ENCODE measurements around the gene CDCA7L.
"Not testable (repeated sequence)": the region's sequence is repeated elsewhere in the genome, so short reads cannot be mapped to it uniquely, and the experiment has no call there.

CDCA7L gene

DNA sequence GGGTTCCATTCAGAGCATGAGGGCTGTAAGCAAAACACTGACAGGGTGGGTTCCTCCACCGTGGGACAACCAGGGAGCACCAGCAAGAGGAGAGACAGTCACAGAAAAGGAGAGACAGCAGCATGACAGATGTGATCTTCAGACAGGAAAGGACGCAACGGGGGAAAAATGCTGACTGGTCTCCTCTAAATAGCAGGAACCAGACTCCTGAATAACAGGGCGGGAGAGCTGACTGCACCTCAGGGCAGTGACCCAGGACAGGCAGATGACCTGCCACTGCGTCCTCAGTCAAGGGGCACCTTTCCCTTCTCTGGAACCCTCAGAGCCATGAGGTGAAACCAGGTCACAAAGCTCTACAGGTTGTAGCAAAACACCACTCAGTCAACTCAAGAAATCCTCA is 37.0 kb downstream of the CDCA7L start:
- peaks cover 19% of the 10 kb centered on the region for H3K36me3 Mint-ChIP-seq (ENCODE audit: low read depth)

DNA sequence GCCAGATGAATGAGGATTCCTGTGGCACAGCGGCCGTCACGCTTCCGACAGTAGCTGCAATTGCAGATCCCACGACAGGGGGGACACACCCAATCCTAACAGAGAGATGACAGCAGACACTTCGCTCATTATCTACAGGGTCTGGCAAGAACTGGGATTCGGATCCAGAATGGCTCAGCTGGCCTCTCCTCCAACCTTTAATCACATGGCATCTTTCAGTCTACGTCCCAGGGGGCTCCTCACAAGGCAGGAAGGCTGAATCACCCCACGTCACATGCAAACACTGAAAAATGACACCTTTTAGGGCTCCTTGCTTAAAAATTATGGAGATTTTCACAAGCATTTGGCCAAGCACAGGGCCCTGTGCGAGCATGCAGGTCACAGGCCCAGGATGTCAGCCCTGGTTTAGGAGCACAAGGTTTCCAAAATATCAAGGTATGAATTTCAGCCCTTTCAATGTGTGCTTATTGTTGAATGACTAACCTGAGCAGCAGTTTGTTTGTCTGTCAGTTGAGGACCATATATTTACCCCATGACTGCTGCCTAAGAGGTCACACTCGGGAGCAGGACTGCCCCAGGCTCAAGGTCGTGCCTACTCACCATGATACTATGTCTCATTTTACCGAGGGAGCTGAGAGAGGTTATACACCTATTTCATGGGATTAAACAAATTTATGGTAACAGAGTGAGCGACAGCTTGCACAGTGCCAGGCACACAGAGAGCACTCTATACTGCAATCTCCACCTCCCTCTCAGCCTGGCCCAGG is 42.5 kb downstream of the CDCA7L start:
- Mint-ChIP-seq H3K9me3 (peaks cover 4% of the 10 kb centered on the region), H3K4me1 (ENCODE audit: low read depth) (peaks cover 12% of the 10 kb centered on the region), H3K27ac (no peak overlapping the region), H3K4me3 (no peak overlapping the region), H3K36me3 (ENCODE audit: low read depth) (peaks cover 33% of the 10 kb centered on the region), H3K27me3 (ENCODE audit: low read depth) (no peaks in the 10 kb centered on the region)

More for the DNA sequence above, 37.0 kb downstream of the CDCA7L start:
- no peaks in the 10 kb centered on the region for H3K4me1 Mint-ChIP-seq (ENCODE audit: low read depth)
- H3K9me3 Mint-ChIP-seq, result no peaks in the 10 kb centered on the region
- H3K27me3 Mint-ChIP-seq (ENCODE audit: low read depth), result no peaks in the 10 kb centered on the region
- H3K27ac Mint-ChIP-seq, result no peak overlapping the region
- no peak overlapping the region for H3K4me3 Mint-ChIP-seq

DNA sequence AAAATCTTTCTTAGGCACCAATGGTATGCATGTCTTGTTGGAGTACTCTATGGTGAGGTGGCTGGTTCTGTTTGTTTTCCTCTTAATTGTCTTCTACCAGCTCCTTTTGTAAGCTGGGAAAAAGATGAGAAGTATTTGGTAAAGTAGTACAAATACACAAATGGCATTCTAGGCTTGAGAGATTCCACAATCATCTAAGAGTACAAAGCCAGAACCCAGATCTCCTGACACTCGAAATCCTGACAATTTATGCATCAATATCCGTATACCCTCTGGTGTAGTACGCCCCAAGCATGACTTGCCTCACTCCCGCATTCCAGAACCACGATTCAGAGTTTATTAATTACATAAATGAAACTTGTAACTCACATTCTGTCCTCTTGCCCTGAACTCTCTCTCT is 43.5 kb downstream of the CDCA7L start:
- Mint-ChIP-seq H3K4me3 (no peak overlapping the region), H3K27ac (no peak overlapping the region), H3K4me1 (ENCODE audit: low read depth) (peaks cover 21% of the 10 kb centered on the region), H3K9me3 (peaks cover 4% of the 10 kb centered on the region), H3K36me3 (ENCODE audit: low read depth) (peaks cover 39% of the 10 kb centered on the region), H3K27me3 (ENCODE audit: low read depth) (no peaks in the 10 kb centered on the region)

DNA sequence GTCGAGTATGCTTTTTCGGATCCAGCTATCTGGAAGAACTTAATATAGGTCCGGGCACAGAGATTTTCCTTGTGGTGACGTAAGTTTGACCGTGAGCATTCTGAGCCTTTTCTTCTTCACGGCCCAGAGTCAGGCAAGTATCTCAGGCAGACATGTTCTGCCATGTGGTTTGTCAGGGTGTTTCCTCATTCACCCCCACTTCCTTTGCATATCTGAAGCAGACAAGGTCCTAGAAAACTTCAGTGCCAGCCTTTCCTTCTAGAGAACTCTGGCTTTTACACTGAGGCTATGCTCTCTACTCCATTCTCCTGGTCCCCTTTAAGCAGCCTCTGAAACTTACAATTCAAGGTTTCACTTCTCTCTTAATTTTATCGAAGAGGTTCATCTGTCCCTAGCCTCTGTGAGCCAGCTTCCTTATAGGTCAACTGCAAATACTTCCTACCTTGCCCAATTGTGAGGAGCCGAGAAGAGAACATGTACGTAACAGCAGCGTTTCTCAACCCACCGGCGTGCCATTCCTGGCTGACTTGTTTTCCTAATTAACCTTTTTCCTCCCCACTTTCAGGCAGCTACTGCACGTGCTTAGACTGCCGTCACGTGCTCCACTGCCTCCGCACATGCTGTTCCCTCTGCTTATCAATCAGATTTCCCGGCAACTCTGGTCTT is 47.3 kb downstream of the CDCA7L start:
- Mint-ChIP-seq H3K4me3 (peak overlapping the region; percentile 85), H3K9me3 (peaks cover 4% of the 10 kb centered on the region), H3K4me1 (ENCODE audit: low read depth) (peaks cover 23% of the 10 kb centered on the region), H3K27me3 (ENCODE audit: low read depth) (no peaks in the 10 kb centered on the region), H3K27ac (peak overlapping the region; percentile 97), H3K36me3 (ENCODE audit: low read depth) (peaks cover 28% of the 10 kb centered on the region)

DNA sequence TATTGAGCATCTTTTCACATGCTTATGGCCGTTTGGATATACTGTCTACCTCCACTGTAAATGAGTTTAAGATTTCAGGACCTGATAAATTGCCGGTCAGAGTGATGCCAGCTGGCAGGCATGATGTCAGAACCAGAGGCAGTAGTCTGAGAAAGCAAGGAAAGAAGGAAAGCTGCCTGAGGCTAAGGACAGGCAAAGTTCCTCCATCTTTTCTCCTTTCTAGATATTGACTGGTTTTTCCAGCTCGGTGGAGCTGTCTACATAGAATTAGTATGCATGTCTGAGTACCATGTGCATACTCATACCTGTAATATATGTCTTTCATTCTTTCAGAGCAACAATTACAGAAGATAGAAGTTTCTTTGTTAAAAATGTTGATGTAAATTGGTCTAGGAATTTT is 52.3 kb downstream of the CDCA7L start:
- Mint-ChIP-seq H3K4me3 (no peak overlapping the region), H3K27ac (no peak overlapping the region), H3K4me1 (ENCODE audit: low read depth) (peaks cover 13% of the 10 kb centered on the region), H3K9me3 (no peaks in the 10 kb centered on the region), H3K27me3 (ENCODE audit: low read depth) (no peaks in the 10 kb centered on the region), H3K36me3 (ENCODE audit: low read depth) (peaks cover 8% of the 10 kb centered on the region)

DNA sequence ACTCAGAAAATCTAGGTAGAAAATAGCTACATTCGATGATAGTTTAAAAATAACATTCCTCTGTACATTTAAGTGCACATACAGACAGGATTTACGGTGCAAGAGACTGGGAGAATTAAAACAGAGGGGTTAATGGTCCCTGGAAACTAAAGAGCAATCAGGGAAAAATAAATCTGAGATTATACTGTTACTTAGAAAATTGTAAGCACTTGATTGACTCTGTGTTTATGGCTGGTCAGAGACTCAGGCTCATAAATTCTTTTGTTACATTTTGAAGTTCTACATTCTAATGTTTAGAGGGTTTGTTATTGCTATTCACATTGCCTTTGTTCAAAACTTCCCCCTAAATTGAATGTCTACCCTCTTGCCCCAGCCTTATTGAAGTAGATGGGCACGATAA is 54.4 kb downstream of the CDCA7L start:
- Mint-ChIP-seq H3K27me3 (ENCODE audit: low read depth) (no peaks in the 10 kb centered on the region), H3K9me3 (no peaks in the 10 kb centered on the region), H3K4me1 (ENCODE audit: low read depth) (no peaks in the 10 kb centered on the region), H3K27ac (no peak overlapping the region), H3K4me3 (no peak overlapping the region), H3K36me3 (ENCODE audit: low read depth) (no peaks in the 10 kb centered on the region)

DNA sequence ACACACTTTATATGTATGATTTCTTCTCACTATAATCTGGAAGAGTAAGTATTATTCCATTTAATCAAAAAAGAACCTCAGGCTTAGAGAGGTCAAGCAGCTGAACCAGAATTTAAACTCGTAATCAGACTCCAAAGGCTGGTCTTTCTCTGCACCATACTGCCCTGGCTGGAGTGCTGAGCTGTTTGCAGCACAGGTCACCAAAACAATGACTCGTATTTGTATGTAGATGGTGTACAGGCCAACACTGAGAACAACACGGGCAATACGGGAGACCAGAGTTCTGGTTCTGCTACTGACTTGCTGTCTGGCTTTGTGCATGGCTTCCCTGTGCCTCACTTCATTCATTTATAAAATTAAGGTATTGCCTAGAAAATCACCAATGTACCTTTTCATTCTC is 57.9 kb downstream of the CDCA7L start:
- H3K27me3 Mint-ChIP-seq (ENCODE audit: low read depth), result no peaks in the 10 kb centered on the region
- no peak overlapping the region for H3K4me3 Mint-ChIP-seq
- no peak overlapping the region for H3K27ac Mint-ChIP-seq
- H3K36me3 Mint-ChIP-seq (ENCODE audit: low read depth), result no peaks in the 10 kb centered on the region
- H3K4me1 Mint-ChIP-seq (ENCODE audit: low read depth), result no peaks in the 10 kb centered on the region
- no peaks in the 10 kb centered on the region for H3K9me3 Mint-ChIP-seq

DNA sequence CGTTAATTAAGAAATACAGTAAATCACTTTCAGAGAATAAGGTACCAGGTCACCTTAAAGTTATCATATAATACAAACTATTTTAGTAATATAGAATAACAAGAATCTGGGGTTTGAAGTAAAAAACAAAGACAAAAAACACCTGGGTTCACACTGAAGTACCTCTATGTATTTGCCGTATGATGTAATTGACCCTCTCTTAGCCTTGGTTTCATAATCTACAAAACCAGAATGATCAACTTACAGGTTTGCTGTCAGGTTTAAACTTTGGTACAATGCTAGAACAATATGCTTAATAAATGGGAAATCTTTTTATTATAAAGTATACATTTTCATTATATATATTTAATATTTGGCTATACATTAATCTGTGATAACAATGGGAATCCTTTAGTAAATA is 58.3 kb downstream of the CDCA7L start:
- no peaks in the 10 kb centered on the region for H3K4me1 Mint-ChIP-seq (ENCODE audit: low read depth)
- no peak overlapping the region for H3K4me3 Mint-ChIP-seq
- no peak overlapping the region for H3K27ac Mint-ChIP-seq
- H3K9me3 Mint-ChIP-seq, result no peaks in the 10 kb centered on the region
- no peaks in the 10 kb centered on the region for H3K36me3 Mint-ChIP-seq (ENCODE audit: low read depth)
- H3K27me3 Mint-ChIP-seq (ENCODE audit: low read depth), result no peaks in the 10 kb centered on the region

DNA sequence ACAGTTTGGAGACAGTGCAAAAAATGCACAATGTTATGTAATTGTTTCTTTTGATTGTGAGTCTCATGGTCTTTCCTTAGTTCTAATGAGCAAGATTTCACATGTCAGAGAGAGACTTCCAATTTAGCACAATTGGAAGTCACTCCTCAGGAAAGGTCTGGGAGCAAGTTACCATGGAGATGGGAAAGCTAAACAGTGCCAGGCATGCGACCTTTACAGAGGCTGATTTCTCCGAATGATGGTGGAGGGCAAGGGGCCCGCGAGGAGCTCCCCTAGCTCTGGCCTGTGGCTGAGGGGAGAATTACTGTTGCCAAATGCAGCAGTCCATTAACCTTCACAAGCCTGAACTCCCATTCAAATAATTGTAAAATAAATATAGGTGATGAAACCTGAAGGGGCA is 59.3 kb downstream of the CDCA7L start:
- Mint-ChIP-seq H3K27ac (no peak overlapping the region), H3K27me3 (ENCODE audit: low read depth) (no peaks in the 10 kb centered on the region), H3K9me3 (no peaks in the 10 kb centered on the region), H3K36me3 (ENCODE audit: low read depth) (no peaks in the 10 kb centered on the region), H3K4me3 (no peak overlapping the region), H3K4me1 (ENCODE audit: low read depth) (no peaks in the 10 kb centered on the region)

DNA sequence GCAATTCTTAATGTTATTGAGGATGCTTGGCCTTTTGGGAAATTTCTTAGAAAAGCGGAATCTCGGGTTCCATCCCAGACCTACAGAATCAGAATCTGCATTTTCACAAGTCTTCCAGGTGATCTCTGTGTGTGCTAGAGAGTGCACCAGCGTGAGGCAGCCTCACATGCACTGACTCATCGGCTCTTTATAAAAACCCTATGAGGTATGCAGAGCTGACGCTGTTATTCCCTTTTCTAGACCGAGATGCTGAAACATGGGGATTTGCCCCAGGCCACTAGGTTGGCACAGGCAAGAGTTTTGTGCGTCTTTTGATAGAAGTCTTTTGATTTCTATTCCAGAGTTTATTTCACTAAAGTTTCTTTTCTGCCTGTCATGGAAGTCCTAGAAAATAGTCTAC is 61.2 kb downstream of the CDCA7L start:
- Mint-ChIP-seq H3K4me1 (ENCODE audit: low read depth) (no peaks in the 10 kb centered on the region), H3K36me3 (ENCODE audit: low read depth) (no peaks in the 10 kb centered on the region), H3K27me3 (ENCODE audit: low read depth) (no peaks in the 10 kb centered on the region), H3K9me3 (no peaks in the 10 kb centered on the region), H3K4me3 (no peak overlapping the region), H3K27ac (no peak overlapping the region)

DNA sequence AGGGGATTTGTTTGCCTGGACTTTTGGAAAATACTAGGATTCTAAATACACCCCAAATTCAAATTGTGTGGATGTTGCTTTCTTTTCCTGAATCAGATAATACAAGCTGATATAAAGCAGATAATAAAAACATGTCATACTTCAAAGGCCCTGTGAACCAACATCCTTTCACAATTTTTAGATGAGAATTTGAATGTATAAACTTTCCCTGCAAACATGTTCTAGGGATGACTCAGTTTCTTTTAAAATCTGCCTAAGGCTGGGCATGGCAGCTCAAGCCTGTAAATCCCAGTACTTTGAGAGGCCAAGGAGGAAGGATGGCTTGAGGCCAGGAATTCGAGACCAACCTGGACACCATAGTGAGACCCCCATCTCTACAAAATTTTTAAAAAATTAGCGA is 62.2 kb downstream of the CDCA7L start:
- H3K9me3 Mint-ChIP-seq; H3K27me3 Mint-ChIP-seq (ENCODE audit: low read depth); H3K27ac Mint-ChIP-seq; H3K36me3 Mint-ChIP-seq (ENCODE audit: low read depth); H3K4me3 Mint-ChIP-seq; H3K4me1 Mint-ChIP-seq (ENCODE audit: low read depth): not testable (repeated sequence)

DNA sequence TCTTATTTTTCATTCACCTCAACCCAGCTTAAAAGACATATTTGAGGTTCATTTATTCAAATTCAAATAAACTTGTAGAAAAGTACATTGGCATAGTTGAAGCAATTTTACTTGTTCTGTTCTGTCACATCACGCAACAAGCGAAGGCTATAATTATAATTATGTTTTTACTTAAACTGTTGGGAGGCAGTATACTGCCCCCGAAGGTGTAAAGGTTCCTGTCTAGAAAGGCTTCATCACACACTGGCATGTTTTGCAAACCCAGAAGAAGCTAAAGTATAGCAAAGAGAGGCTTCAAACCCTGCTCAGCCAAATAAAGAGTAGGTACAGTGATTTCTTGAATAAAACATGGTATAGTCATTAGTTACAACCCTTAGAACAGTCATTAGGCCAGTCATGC is 62.6 kb downstream of the CDCA7L start:
- H3K9me3 Mint-ChIP-seq, result no peaks in the 10 kb centered on the region
- H3K4me3 Mint-ChIP-seq, result no peak overlapping the region
- H3K27ac Mint-ChIP-seq, result no peak overlapping the region
- no peaks in the 10 kb centered on the region for H3K27me3 Mint-ChIP-seq (ENCODE audit: low read depth)
- no peaks in the 10 kb centered on the region for H3K36me3 Mint-ChIP-seq (ENCODE audit: low read depth)
- H3K4me1 Mint-ChIP-seq (ENCODE audit: low read depth), result no peaks in the 10 kb centered on the region

DNA sequence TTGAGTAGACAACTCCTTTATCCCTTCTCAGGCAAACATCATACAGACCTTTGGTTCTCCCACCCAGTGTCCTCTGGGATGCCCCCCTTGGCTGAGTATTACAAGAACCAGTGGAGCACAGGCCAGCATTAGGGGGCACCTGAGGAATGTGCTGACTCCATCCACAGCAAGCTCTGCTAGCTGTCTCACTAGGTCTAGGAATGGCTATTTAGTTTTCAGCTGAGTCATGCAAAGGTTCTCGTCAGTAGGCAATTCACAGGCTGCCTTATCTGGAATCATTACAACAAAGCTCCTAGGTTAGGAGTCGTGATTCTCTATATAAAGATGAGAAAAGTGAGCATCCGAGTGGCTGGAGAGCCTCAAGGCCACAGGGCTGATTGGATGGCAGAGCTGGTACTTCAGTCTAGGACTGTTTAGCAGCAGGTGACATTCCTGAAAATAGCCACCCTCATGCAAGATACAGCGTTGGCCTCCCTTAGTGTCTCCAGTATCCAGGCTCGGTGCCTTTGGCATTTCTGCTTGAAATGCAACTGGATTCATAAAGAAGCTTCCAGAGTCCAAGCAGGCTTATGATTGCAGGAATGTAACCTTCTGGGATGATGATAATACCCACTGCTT is 75.8 kb downstream of the CDCA7L start:
- Mint-ChIP-seq H3K27ac (no peak overlapping the region), H3K4me3 (no peak overlapping the region), H3K27me3 (ENCODE audit: low read depth) (no peaks in the 10 kb centered on the region), H3K36me3 (ENCODE audit: low read depth) (no peaks in the 10 kb centered on the region), H3K4me1 (ENCODE audit: low read depth) (no peaks in the 10 kb centered on the region), H3K9me3 (no peaks in the 10 kb centered on the region)

DNA sequence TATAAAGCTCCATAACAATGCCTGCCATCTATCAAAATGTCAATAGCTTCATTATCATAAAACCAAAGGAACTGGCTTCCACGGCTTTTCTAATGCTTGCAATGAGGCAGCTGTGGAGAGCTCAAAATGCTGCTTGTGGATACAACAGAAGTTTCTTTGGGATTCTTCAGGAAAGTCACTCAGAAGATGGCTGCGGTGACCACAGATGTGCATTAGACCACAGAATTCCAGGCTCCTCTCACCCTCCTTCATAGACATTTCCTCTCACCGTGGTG is 77.2 kb downstream of the CDCA7L start:
- no peak overlapping the region for H3K27ac Mint-ChIP-seq
- H3K4me1 Mint-ChIP-seq (ENCODE audit: low read depth), result no peaks in the 10 kb centered on the region
- no peaks in the 10 kb centered on the region for H3K36me3 Mint-ChIP-seq (ENCODE audit: low read depth)
- no peak overlapping the region for H3K4me3 Mint-ChIP-seq
- no peaks in the 10 kb centered on the region for H3K9me3 Mint-ChIP-seq
- no peaks in the 10 kb centered on the region for H3K27me3 Mint-ChIP-seq (ENCODE audit: low read depth)

DNA sequence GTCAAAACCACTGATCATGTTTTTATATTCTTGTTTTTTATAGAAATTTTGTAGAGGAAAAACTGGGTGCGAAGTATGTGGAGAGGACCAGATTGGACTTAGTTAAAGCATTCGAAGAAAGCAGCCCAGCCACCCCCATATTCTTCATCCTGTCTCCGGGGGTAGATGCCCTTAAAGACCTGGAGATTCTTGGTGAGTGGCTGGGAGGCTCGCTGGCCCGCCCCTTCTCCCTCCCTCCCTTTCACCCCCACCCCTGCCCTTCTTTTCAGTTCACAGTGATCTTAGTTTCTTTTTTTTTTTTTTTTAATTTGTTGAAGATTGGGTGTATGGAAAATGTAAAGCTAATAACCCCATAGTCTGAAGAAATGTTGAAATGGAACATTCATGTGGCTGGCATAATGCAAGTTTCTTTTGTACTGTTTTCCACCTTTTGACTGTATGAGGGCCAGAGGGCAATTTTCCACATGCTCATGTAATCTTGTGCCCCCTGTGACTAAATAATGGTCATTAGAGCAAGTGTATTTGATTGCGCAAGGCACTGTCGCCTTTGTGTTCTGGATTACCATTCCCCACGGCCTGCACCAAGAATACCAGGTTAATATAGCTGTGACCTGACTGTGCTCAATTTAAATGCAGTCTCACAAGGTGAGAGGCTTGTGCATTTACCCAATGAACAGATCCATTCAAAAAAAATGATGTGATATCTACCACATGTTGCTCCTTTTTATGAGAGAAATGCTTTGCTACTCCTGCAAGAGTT is 77.7 kb downstream of the CDCA7L start:
- H3K4me3 Mint-ChIP-seq, result no peak overlapping the region
- no peaks in the 10 kb centered on the region for H3K9me3 Mint-ChIP-seq
- no peaks in the 10 kb centered on the region for H3K4me1 Mint-ChIP-seq (ENCODE audit: low read depth)
- no peak overlapping the region for H3K27ac Mint-ChIP-seq
- no peaks in the 10 kb centered on the region for H3K36me3 Mint-ChIP-seq (ENCODE audit: low read depth)
- no peaks in the 10 kb centered on the region for H3K27me3 Mint-ChIP-seq (ENCODE audit: low read depth)

Data from T-helper 1 cell treated with Interleukin-12 subunit alpha and Interleukin-12 subunit beta and Interleukin-4 antibody, amounts not matched to agents 30 μg/mL and 1 μg/mL, for 36 hours (primary cell).